K562 (cell line): ENCODE results near the gene DIPK1B. TPM values are rescaled to one million over a fixed set of nuclear protein-coding genes. Genes with fewer than 3 reads are reported as not detected.

ENCODE experiments used
- BMI1 ChIP-seq: fragments of 150-350 bp; IDR thresholded peaks from 2 replicates; pipeline ENCODE4 v1.6.1; 2014; ENCODE audit warnings: low read length
- CREB1 ChIP-seq, 2 experiments: sonication (generic) in 1 of 2; formaldehyde crosslinking in 1 of 2; IDR thresholded peaks; 2 replicates each; pipeline versions ENCODE4 v1.6.1 to v1.8.0; 2012 to 2022; ENCODE audit warnings: inconsistent platforms in 1 of 2, mild to moderate bottlenecking in 1 of 2, missing genetic modification reagents in 1 of 2, moderate library complexity in 1 of 2
- E2F3 ChIP-seq: fragments of 250-450 bp; sonication (Bioruptor Pico); IDR thresholded peaks from 2 replicates; pipeline ENCODE4 v1.4.0; 2020; ENCODE audit warnings: mild to moderate bottlenecking
- ELF4 ChIP-seq: fragments of 450-650 bp; formaldehyde crosslinking; IDR thresholded peaks from 2 replicates; pipeline ENCODE4 v1.4.0; 2022; ENCODE audit warnings: missing genetic modification characterization
- GATAD2B ChIP-seq: fragments of 450-650 bp; IDR thresholded peaks from 2 replicates; pipeline ENCODE4 v1.6.1; 2017; ENCODE audit warnings: mild to moderate bottlenecking, borderline replicate concordance
- HIVEP1 ChIP-seq: fragments of 250-450 bp; sonication (Bioruptor Pico); IDR thresholded peaks from 2 replicates; pipeline ENCODE4 v1.4.0; 2020; ENCODE audit warnings: mild to moderate bottlenecking
- JUNB ChIP-seq: fragments of 450-650 bp; formaldehyde crosslinking; conservative IDR thresholded peaks from 2 replicates; pipeline ENCODE4 v1.4.0; 2020; ENCODE audit warnings: mild to moderate bottlenecking
- MAFG ChIP-seq: fragments of 450-650 bp; conservative IDR thresholded peaks from 2 replicates; pipeline ENCODE4 v1.6.1; 2016; ENCODE audit warnings: missing genetic modification characterization, missing compliant biosample characterization
- MED1 ChIP-seq: sonication (generic); formaldehyde crosslinking; IDR thresholded peaks from 2 replicates; pipeline ENCODE4 v1.8.1; 2023; ENCODE audit warnings: missing genetic modification reagents, borderline replicate concordance
- NFRKB ChIP-seq: fragments of 450-650 bp; IDR thresholded peaks from 2 replicates; pipeline ENCODE4 v1.6.1; 2016; ENCODE audit warnings: low read depth
- NR3C1 ChIP-seq: sonication (generic); formaldehyde crosslinking; IDR thresholded peaks from 2 replicates; pipeline ENCODE4 v1.8.1; 2022; ENCODE audit warnings: missing genetic modification reagents
- TAF1 ChIP-seq: IDR thresholded peaks from 2 replicates; pipeline ENCODE4 v1.6.1; 2011; ENCODE audit warnings: mild to moderate bottlenecking, low read length, moderate library complexity; ENCODE audit not compliant: insufficient read depth, control insufficient read depth, severe bottlenecking; ENCODE audit errors: extremely low read depth
- ZNF57 ChIP-seq: fragments of 450-650 bp; formaldehyde crosslinking; IDR thresholded peaks from 2 replicates; pipeline ENCODE4 v1.4.0; 2020; ENCODE audit warnings: mild to moderate bottlenecking, moderate library complexity
- ZNF589 ChIP-seq: fragments of 200-800 bp; sonication (Bioruptor generic); IDR thresholded peaks from 2 replicates; pipeline ENCODE4 v1.6.1; 2016; ENCODE audit warnings: low read depth, missing genetic modification characterization, missing compliant biosample characterization
- ZNF778 ChIP-seq: fragments of 450-650 bp; formaldehyde crosslinking; IDR thresholded peaks from 2 replicates; pipeline ENCODE4 v1.4.0; 2020; ENCODE audit warnings: mild to moderate bottlenecking, moderate library complexity
- polyA plus RNA-seq, 8 experiments: library from polyadenylated mRNA; depleted of rRNA in 4 of 8; stranded (reverse) in 5 of 8; unstranded in 3 of 8; fragments of >200 nt; fragmentation: Nextera tagmentation in 2 of 8; fragmentation: Illumina TruSeq in 1 of 8; extraction: Ambion mirVana in 2 of 8; extraction: Trizol in 1 of 8; gene quantifications; 2 replicates each; pipeline versions ENCODE4 v1.2.1 to v1.2.3, GENCODE V29; 2011 to 2014; ENCODE audit warnings: inconsistent platforms in 1 of 8, missing spikeins in 1 of 8
- total RNA-seq, 7 experiments: library from RNA; depleted of rRNA in 6 of 7; stranded (reverse); fragments of >200 nt in 6 of 7; fragmentation: Illumina TruSeq in 2 of 7; extraction: Trizol in 2 of 7; gene quantifications; 2 replicates each; pipeline versions ENCODE4 v1.2.1 to v1.2.3, GENCODE V29; 2011 to 2021; ENCODE audit warnings: low replicate concordance in 1 of 7
- TF ChIP-seq, protein P1 (sequence below): sonication (generic); formaldehyde crosslinking; IDR thresholded peaks from 2 replicates; pipeline ENCODE4 v1.8.1; 2023; ENCODE audit warnings: missing genetic modification reagents, mild to moderate bottlenecking, borderline replicate concordance
- TF ChIP-seq, protein P2 (sequence below): fragments of 250-450 bp; sonication (Bioruptor Pico); IDR thresholded peaks from 2 replicates; pipeline ENCODE4 v1.4.0; 2020

DIPK1B gene
- total and polyA plus RNA-seq, 9 of the 15 experiments (the other 6 are each of a cell fraction or from before 2014, with no cell fraction given), result 0.08 to 22.3 (median 5.9) TPM

- TF ChIP-seq, protein P1, sequence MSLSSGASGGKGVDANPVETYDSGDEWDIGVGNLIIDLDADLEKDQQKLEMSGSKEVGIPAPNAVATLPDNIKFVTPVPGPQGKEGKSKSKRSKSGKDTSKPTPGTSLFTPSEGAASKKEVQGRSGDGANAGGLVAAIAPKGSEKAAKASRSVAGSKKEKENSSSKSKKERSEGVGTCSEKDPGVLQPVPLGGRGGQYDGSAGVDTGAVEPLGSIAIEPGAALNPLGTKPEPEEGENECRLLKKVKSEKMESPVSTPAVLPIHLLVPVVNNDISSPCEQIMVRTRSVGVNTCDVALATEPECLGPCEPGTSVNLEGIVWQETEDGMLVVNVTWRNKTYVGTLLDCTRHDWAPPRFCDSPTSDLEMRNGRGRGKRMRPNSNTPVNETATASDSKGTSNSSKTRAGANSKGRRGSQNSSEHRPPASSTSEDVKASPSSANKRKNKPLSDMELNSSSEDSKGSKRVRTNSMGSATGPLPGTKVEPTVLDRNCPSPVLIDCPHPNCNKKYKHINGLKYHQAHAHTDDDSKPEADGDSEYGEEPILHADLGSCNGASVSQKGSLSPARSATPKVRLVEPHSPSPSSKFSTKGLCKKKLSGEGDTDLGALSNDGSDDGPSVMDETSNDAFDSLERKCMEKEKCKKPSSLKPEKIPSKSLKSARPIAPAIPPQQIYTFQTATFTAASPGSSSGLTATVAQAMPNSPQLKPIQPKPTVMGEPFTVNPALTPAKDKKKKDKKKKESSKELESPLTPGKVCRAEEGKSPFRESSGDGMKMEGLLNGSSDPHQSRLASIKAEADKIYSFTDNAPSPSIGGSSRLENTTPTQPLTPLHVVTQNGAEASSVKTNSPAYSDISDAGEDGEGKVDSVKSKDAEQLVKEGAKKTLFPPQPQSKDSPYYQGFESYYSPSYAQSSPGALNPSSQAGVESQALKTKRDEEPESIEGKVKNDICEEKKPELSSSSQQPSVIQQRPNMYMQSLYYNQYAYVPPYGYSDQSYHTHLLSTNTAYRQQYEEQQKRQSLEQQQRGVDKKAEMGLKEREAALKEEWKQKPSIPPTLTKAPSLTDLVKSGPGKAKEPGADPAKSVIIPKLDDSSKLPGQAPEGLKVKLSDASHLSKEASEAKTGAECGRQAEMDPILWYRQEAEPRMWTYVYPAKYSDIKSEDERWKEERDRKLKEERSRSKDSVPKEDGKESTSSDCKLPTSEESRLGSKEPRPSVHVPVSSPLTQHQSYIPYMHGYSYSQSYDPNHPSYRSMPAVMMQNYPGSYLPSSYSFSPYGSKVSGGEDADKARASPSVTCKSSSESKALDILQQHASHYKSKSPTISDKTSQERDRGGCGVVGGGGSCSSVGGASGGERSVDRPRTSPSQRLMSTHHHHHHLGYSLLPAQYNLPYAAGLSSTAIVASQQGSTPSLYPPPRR (CRISPR knock-in tag), result peak; percentile 55; the same call in 1 of the 2 replicates
- TF ChIP-seq E2F3 (CRISPR knock-in tag) (peak; percentile 76), ZNF589 (CRISPR knock-in tag) (no peak), GATAD2B (no peak; the same call in none of the 2 replicates), JUNB (no peak), TAF1 (peak; percentile 50), CREB1 (IDR thresholded peaks at IDR 0.05) (peak; percentile 52; the same call in 1 of the 2 replicates), CREB1 (CRISPR knock-in tag; IDR thresholded peaks at IDR 0.05) (peak; percentile 55; the same call in 1 of the 2 replicates), MED1 (CRISPR knock-in tag) (no peak), ZNF57 (CRISPR knock-in tag) (no peak), NFRKB (peak; percentile 38; the same call in 1 of the 2 replicates), ELF4 (no peak), ZNF778 (CRISPR knock-in tag) (no peak), BMI1 (no peak), HIVEP1 (CRISPR knock-in tag) (no peak), NR3C1 (no peak), MAFG (no peak)
- TF ChIP-seq, protein P2, sequence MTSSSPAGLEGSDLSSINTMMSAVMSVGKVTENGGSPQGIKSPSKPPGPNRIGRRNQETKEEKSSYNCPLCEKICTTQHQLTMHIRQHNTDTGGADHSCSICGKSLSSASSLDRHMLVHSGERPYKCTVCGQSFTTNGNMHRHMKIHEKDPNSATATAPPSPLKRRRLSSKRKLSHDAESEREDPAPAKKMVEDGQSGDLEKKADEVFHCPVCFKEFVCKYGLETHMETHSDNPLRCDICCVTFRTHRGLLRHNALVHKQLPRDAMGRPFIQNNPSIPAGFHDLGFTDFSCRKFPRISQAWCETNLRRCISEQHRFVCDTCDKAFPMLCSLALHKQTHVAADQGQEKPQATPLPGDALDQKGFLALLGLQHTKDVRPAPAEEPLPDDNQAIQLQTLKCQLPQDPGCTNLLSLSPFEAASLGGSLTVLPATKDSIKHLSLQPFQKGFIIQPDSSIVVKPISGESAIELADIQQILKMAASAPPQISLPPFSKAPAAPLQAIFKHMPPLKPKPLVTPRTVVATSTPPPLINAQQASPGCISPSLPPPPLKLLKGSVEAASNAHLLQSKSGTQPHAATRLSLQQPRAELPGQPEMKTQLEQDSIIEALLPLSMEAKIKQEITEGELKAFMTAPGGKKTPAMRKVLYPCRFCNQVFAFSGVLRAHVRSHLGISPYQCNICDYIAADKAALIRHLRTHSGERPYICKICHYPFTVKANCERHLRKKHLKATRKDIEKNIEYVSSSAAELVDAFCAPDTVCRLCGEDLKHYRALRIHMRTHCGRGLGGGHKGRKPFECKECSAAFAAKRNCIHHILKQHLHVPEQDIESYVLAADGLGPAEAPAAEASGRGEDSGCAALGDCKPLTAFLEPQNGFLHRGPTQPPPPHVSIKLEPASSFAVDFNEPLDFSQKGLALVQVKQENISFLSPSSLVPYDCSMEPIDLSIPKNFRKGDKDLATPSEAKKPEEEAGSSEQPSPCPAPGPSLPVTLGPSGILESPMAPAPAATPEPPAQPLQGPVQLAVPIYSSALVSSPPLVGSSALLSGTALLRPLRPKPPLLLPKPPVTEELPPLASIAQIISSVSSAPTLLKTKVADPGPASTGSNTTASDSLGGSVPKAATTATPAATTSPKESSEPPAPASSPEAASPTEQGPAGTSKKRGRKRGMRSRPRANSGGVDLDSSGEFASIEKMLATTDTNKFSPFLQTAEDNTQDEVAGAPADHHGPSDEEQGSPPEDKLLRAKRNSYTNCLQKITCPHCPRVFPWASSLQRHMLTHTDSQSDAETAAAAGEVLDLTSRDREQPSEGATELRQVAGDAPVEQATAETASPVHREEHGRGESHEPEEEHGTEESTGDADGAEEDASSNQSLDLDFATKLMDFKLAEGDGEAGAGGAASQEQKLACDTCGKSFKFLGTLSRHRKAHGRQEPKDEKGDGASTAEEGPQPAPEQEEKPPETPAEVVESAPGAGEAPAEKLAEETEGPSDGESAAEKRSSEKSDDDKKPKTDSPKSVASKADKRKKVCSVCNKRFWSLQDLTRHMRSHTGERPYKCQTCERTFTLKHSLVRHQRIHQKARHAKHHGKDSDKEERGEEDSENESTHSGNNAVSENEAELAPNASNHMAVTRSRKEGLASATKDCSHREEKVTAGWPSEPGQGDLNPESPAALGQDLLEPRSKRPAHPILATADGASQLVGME (CRISPR knock-in tag), result no peak
Measured at GRCh38 chr9:136686794-136687711, 25.3 kb upstream of the DIPK1B start, which contains the start of gene AGPAT2 (continued).
